ENCODE data around the gene MLPH. TPM values are rescaled to one million over a fixed set of nuclear protein-coding genes. Genes with fewer than 3 reads are reported as not detected.

The MLPH gene
- total RNA-seq, 1 donor from 2014 or later, result 22.5 TPM

GRCh38 chr2:237483018-237483731, 3.9 kb upstream of the MLPH start:
- Mint-ChIP-seq H3K36me3 (ENCODE audit: unreplicated experiment) (no peaks in the 10 kb centered on the region), H3K27ac (ENCODE audit: unreplicated experiment) (peak overlapping the region; percentile 77), H3K9me3 (ENCODE audit: unreplicated experiment) (no peaks in the 10 kb centered on the region), H3K27me3 (ENCODE audit: unreplicated experiment) (no peaks in the 10 kb centered on the region), H3K4me1 (ENCODE audit: unreplicated experiment) (peaks cover 36% of the 10 kb centered on the region), H3K4me3 (ENCODE audit: unreplicated experiment) (no peak overlapping the region)
- DNase-seq (ENCODE audit: extremely low spot score, unreplicated experiment), result no peak
- peak; percentile 50 for TF ChIP-seq CTCF (IDR thresholded peaks at IDR 0.05)

- H3K4me3 Mint-ChIP-seq (ENCODE audit: unreplicated experiment), result no peak overlapping the region
- TF ChIP-seq CTCF (IDR thresholded peaks at IDR 0.05), result no peak
- no peaks in the 10 kb centered on the region for H3K36me3 Mint-ChIP-seq (ENCODE audit: unreplicated experiment)
- no peak overlapping the region for H3K27ac Mint-ChIP-seq (ENCODE audit: unreplicated experiment)
- no peaks in the 10 kb centered on the region for H3K9me3 Mint-ChIP-seq (ENCODE audit: unreplicated experiment)
- DNase-seq (ENCODE audit: extremely low spot score, unreplicated experiment), result no peak
- peaks cover 41% of the 10 kb centered on the region for H3K4me1 Mint-ChIP-seq (ENCODE audit: unreplicated experiment)
- no peaks in the 10 kb centered on the region for H3K27me3 Mint-ChIP-seq (ENCODE audit: unreplicated experiment)
Observed at GRCh38 chr2:237485304-237485703, 1.7 kb upstream of the MLPH start.

GRCh38 chr2:237485844-237486243, 1.2 kb upstream of the MLPH start:
- Mint-ChIP-seq H3K27ac (ENCODE audit: unreplicated experiment) (peak overlapping the region; percentile 40), H3K9me3 (ENCODE audit: unreplicated experiment) (no peaks in the 10 kb centered on the region), H3K36me3 (ENCODE audit: unreplicated experiment) (no peaks in the 10 kb centered on the region), H3K4me1 (ENCODE audit: unreplicated experiment) (peaks cover 41% of the 10 kb centered on the region), H3K27me3 (ENCODE audit: unreplicated experiment) (no peaks in the 10 kb centered on the region), H3K4me3 (ENCODE audit: unreplicated experiment) (peak overlapping the region; percentile 81)
- DNase-seq (ENCODE audit: extremely low spot score, unreplicated experiment), result no peak
- no peak for TF ChIP-seq CTCF (IDR thresholded peaks at IDR 0.05)

GRCh38 chr2:237486334-237486818, 675 bp upstream of the MLPH start:
- peak overlapping the region; percentile 81 for H3K4me3 Mint-ChIP-seq (ENCODE audit: unreplicated experiment)

More at GRCh38 chr2:237486334-237486818, 675 bp upstream of the MLPH start:
- H3K9me3 Mint-ChIP-seq (ENCODE audit: unreplicated experiment), result peaks cover 4% of the 10 kb centered on the region
- H3K4me1 Mint-ChIP-seq (ENCODE audit: unreplicated experiment), result peaks cover 41% of the 10 kb centered on the region
- no peak for DNase-seq (ENCODE audit: extremely low spot score, unreplicated experiment)
- no peaks in the 10 kb centered on the region for H3K27me3 Mint-ChIP-seq (ENCODE audit: unreplicated experiment)
- peak overlapping the region; percentile 40 for H3K27ac Mint-ChIP-seq (ENCODE audit: unreplicated experiment)
- H3K36me3 Mint-ChIP-seq (ENCODE audit: unreplicated experiment), result no peaks in the 10 kb centered on the region
- no peak for TF ChIP-seq CTCF (IDR thresholded peaks at IDR 0.05)

Measured in osteocyte (in vitro differentiated cells).